Nephron progenitor cell (in vitro differentiated cells): ENCODE results near the gene IGSF9B.

Experiments used
- DNase-seq: peaks from one replicate; pipeline ENCODE4 v3.0.0; 2021
- H3K27ac Mint-ChIP-seq: 2 replicates; pipeline ENCODE4 v1.8.0; 2021; ENCODE audit warnings: mild to moderate bottlenecking, moderate library complexity, mixed read lengths
- H3K27me3 Mint-ChIP-seq: 2 replicates; pipeline ENCODE4 v1.8.0; 2021; ENCODE audit warnings: mild to moderate bottlenecking, low read depth, mixed read lengths; ENCODE audit not compliant: poor library complexity
- H3K36me3 Mint-ChIP-seq: 2 replicates; pipeline ENCODE4 v1.8.0; 2021; ENCODE audit warnings: low read depth, mixed read lengths
- H3K4me1 Mint-ChIP-seq: 2 replicates; pipeline ENCODE4 v1.8.0; 2021; ENCODE audit warnings: mixed read lengths
- H3K4me3 Mint-ChIP-seq: 2 replicates; pipeline ENCODE4 v1.8.0; 2021; ENCODE audit warnings: mild to moderate bottlenecking, moderate library complexity, mixed read lengths
- H3K9me3 Mint-ChIP-seq: 2 replicates; pipeline ENCODE4 v1.8.0; 2021; ENCODE audit warnings: mild to moderate bottlenecking, moderate library complexity, mixed read lengths
- TF ChIP-seq, protein P1 (sequence below): fragments of 200-600 bp; sonication (generic); IDR thresholded peaks from 2 replicates; pipeline ENCODE4 v1.5.0; 2021; ENCODE audit warnings: antibody characterized with exemption

IGSF9B gene

DNA sequence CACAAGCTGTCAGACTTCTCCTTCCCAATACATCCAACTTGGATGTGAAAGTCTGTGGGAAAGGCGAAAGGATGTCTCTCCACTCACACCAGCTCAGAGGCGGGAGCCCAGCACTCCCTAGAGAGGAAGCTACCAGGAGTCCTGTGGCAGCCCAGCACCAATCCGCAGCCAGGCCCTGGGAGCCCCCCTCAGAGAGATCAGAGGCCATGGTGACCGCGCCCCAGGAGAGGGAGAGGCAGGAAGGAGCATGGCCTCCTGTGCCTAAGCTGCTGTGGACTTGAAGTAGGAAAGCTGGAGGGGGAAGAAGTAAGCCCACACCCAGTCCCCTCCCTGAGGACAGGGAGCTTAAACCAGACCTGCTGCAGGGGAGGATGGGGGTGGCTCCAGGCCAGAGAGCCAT lies 24.4 kb upstream of the IGSF9B start:
- Mint-ChIP-seq H3K27me3 (peaks cover 54% of the 10 kb centered on the region), H3K36me3 (no peaks in the 10 kb centered on the region), H3K9me3 (no peaks in the 10 kb centered on the region), H3K27ac (no peak overlapping the region), H3K4me3 (no peak overlapping the region), H3K4me1 (peaks cover 8% of the 10 kb centered on the region)
- DNase-seq: no peak
- TF ChIP-seq, protein P1, sequence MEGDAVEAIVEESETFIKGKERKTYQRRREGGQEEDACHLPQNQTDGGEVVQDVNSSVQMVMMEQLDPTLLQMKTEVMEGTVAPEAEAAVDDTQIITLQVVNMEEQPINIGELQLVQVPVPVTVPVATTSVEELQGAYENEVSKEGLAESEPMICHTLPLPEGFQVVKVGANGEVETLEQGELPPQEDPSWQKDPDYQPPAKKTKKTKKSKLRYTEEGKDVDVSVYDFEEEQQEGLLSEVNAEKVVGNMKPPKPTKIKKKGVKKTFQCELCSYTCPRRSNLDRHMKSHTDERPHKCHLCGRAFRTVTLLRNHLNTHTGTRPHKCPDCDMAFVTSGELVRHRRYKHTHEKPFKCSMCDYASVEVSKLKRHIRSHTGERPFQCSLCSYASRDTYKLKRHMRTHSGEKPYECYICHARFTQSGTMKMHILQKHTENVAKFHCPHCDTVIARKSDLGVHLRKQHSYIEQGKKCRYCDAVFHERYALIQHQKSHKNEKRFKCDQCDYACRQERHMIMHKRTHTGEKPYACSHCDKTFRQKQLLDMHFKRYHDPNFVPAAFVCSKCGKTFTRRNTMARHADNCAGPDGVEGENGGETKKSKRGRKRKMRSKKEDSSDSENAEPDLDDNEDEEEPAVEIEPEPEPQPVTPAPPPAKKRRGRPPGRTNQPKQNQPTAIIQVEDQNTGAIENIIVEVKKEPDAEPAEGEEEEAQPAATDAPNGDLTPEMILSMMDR: no peak

DNA sequence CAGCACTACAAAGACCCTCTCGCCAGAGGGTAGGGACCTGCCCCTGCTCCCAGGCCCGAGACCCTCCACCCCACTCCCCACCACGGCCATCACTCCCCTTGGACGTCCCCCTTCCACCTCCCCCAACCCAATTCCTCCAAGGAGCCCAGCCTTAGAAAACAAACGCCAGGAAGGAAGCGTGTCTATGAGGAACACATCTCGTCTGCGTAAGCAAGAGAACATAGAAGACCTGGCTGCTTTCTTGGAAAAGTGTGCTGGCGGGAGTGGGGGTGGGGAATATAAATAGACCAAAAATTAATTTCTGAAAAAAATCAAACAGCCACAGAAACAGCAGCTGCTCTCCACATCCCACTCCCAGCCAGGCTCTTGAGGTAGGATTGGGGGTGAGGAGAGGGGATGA lies 23.9 kb upstream of the IGSF9B start:
- Mint-ChIP-seq H3K4me3 (no peak overlapping the region), H3K36me3 (no peaks in the 10 kb centered on the region), H3K27ac (no peak overlapping the region), H3K27me3 (peaks cover 57% of the 10 kb centered on the region), H3K4me1 (peaks cover 8% of the 10 kb centered on the region), H3K9me3 (no peaks in the 10 kb centered on the region)
- TF ChIP-seq, protein P1: no peak
- no peak for DNase-seq

DNA sequence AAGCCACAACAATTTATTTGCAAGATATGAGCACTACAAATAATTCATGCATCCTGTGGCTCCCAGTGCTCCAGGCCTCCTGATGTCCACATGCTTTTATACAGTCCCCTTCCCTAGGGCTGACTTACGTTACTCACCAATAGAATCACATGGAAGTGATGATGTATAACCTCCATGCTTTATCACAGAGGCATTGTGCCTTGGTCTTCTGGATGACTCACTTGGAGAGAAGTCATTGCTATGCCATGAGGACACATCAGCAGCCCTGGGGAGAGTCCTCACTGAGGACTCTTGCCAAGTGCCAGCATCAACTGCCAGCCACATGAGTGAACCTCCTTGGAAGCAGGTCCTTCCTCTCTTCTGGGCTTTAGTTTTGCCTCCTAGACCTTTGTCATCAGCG lies 22.0 kb upstream of the IGSF9B start:
- Mint-ChIP-seq H3K27me3 (peaks cover 73% of the 10 kb centered on the region), H3K4me1 (peaks cover 8% of the 10 kb centered on the region), H3K9me3 (no peaks in the 10 kb centered on the region), H3K27ac (no peak overlapping the region), H3K4me3 (no peak overlapping the region), H3K36me3 (no peaks in the 10 kb centered on the region)
- no peak for DNase-seq
- TF ChIP-seq, protein P1: no peak

DNA sequence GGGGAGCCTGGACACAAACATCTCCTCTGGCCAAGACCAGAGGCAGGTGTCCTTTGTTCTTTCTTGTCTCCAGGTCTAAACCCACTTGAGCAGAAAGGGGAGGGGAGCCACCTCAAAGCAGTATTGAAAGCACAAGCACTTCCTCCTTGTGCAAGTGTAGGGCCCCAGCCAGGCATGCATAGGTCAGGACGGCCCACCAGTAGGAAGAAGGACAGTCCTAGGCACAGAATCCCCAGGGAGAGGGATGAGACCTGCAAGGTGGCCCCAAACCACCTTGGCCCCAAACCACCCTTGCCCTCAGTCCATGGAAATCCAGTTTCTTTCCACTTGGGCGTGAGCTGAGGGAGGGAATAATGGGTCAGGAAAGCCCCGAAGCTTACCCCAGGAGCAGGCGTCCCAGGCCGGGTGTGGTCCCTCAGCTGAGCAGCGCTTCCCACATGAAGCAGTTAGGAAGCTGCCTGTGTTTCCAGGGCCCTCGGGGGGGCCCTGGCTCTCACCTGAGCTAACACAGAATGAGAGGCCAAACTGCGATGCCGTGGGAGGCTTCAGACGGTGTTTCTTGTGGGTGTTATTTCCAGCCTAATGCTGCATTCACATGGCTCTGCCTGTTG lies 20.4 kb upstream of the IGSF9B start:
- TF ChIP-seq, protein P1: no peak
- no peaks in the 10 kb centered on the region for H3K9me3 Mint-ChIP-seq
- H3K27ac Mint-ChIP-seq: no peak overlapping the region
- no peaks in the 10 kb centered on the region for H3K36me3 Mint-ChIP-seq
- peaks cover 8% of the 10 kb centered on the region for H3K4me1 Mint-ChIP-seq
- no peak for DNase-seq
- peaks cover 81% of the 10 kb centered on the region for H3K27me3 Mint-ChIP-seq
- no peak overlapping the region for H3K4me3 Mint-ChIP-seq

DNA sequence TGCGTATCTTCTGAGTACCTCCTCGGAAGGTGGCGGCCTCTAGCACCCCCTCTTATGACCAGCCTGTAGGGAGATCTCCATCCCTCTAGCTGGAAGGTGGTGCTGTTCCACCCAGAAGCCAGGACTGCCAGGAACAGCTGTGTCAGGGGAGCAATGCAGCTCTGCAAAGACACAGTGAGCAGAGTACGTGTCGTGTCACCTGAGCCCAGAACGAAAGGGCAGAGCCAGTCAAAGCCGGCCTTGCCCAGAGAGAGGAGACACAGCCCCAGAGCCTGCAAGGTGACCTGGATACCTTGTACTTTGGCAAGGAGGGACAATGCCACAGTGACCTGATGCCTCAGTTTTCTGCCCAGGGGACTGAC lies 18.7 kb upstream of the IGSF9B start:
- no peaks in the 10 kb centered on the region for H3K36me3 Mint-ChIP-seq
- no peaks in the 10 kb centered on the region for H3K4me1 Mint-ChIP-seq
- no peaks in the 10 kb centered on the region for H3K9me3 Mint-ChIP-seq
- TF ChIP-seq, protein P1: no peak
- no peak for DNase-seq
- no peak overlapping the region for H3K27ac Mint-ChIP-seq
- no peak overlapping the region for H3K4me3 Mint-ChIP-seq
- peaks cover 80% of the 10 kb centered on the region for H3K27me3 Mint-ChIP-seq

DNA sequence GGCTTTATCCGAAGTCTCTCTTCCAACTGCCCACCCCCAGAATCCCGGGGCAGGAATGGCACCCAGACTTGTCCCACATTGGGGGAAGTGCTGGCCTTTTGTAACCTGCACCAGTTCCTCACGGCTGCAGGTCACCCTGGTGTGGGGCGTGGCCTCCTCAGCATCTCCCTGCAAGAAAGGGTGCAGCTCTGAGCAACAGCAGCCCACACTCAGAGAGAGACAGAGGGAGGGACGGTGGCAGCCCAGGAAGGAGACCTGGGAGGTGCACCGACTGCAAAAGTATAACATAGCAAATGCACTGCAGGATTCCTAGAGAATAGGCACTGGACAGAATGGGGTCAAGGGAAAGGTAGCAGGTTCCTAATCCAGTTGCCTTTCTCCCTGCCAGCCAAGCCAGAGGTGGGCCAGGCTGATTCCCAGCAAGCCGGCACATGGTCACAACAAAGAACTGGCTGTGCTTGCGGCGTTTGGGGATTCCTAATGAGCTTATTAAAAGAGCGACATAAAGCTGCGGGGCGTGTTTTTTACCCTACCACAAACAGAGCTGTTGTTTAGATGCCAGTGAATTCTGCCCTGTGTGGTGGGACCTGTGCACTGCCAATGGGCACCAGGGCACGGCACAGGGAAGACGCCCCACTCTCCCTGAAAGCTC lies 18.2 kb upstream of the IGSF9B start:
- Mint-ChIP-seq H3K27ac (no peak overlapping the region), H3K9me3 (no peaks in the 10 kb centered on the region), H3K4me3 (no peak overlapping the region), H3K27me3 (peaks cover 80% of the 10 kb centered on the region), H3K4me1 (no peaks in the 10 kb centered on the region), H3K36me3 (no peaks in the 10 kb centered on the region)
- DNase-seq: no peak
- TF ChIP-seq, protein P1: no peak
